Limb (tissue), 2 donors: ENCODE results near the gene SLC18A3.

Source experiments
- DNase-seq, 2 donors: peaks; one replicate each; pipeline ENCODE4 v3.0.0-alpha.2; 2016; ENCODE audit errors: extremely low spot score in 2 of 2

The SLC18A3 gene

GRCh38 chr10:49649936-49650723 is 40.0 kb downstream of the SLC18A3 start:
- no peak for DNase-seq

GRCh38 chr10:49650724-49651034 is 40.6 kb downstream of the SLC18A3 start:
- no peak for DNase-seq

GRCh38 chr10:49651039-49651835 is 41.1 kb downstream of the SLC18A3 start:
- no peak for DNase-seq

GRCh38 chr10:49651917-49652316 is 41.8 kb downstream of the SLC18A3 start:
- DNase-seq = no peak

GRCh38 chr10:49652421-49653272 is 42.5 kb downstream of the SLC18A3 start:
- DNase-seq = no peak

GRCh38 chr10:49653273-49653929 is 43.3 kb downstream of the SLC18A3 start:
- no peak for DNase-seq

GRCh38 chr10:49654036-49654693 is 44.1 kb downstream of the SLC18A3 start:
- no peak for DNase-seq

GRCh38 chr10:49655099-49655498 is 45.0 kb downstream of the SLC18A3 start:
- DNase-seq = no peak

GRCh38 chr10:49656845-49657493 is 46.9 kb downstream of the SLC18A3 start:
- no peak for DNase-seq

- no peak for DNase-seq
These were observed 47.5 kb downstream of the SLC18A3 start for GRCh38 chr10:49657606-49658005.

GRCh38 chr10:49661140-49661856 is 51.2 kb downstream of the SLC18A3 start:
- DNase-seq = no peak
